NAMALWA (cell line): ENCODE measurements around the gene INTS6.
A peak's percentile ranks its signal among the peaks of the same experiment; 100 is the strongest.

Source experiments
- DNase-seq: peaks from one replicate; pipeline ENCODE4 v3.0.0-alpha.2; 2015; ENCODE audit warnings: low spot score

Gene INTS6

GRCh38 chr13:51452361-51453206 is at the start of gene INTS6:
Gene INTS6, minus strand, starts transcription at chr13:51453036. Its CDS starts 511 bp downstream, at chr13:51452525.
- DNase-seq = peak; percentile 99

- no peak for DNase-seq
Measured at GRCh38 chr13:51502153-51502651, 49.4 kb upstream of the INTS6 start.

- no peak for DNase-seq
Measured at GRCh38 chr13:51501592-51502152, 48.8 kb upstream of the INTS6 start.

- no peak for DNase-seq
Measured at GRCh38 chr13:51501096-51501495, 48.3 kb upstream of the INTS6 start.

- DNase-seq = no peak
Measured at GRCh38 chr13:51500687-51501086, 47.9 kb upstream of the INTS6 start.

GRCh38 chr13:51499841-51500240 is 47.0 kb upstream of the INTS6 start:
- DNase-seq = no peak

GRCh38 chr13:51495316-51495715 is 42.5 kb upstream of the INTS6 start:
- no peak for DNase-seq

GRCh38 chr13:51494156-51494555 is 41.3 kb upstream of the INTS6 start:
- DNase-seq = no peak

GRCh38 chr13:51488212-51488611 is 35.4 kb upstream of the INTS6 start:
- DNase-seq = no peak

GRCh38 chr13:51481656-51482055 is 28.8 kb upstream of the INTS6 start:
- no peak for DNase-seq

GRCh38 chr13:51479199-51479523 is 26.3 kb upstream of the INTS6 start:
- no peak for DNase-seq

GRCh38 chr13:51478418-51479198 is 25.8 kb upstream of the INTS6 start:
- no peak for DNase-seq

- DNase-seq = no peak
Measured at GRCh38 chr13:51477653-51478324, 25.0 kb upstream of the INTS6 start.

- no peak for DNase-seq
Measured at GRCh38 chr13:51477149-51477548, 24.3 kb upstream of the INTS6 start.

GRCh38 chr13:51475727-51476501 is 23.1 kb upstream of the INTS6 start:
- no peak for DNase-seq

- no peak for DNase-seq
Measured at GRCh38 chr13:51469790-51470189, 17.0 kb upstream of the INTS6 start.

GRCh38 chr13:51467730-51468129 is 14.9 kb upstream of the INTS6 start:
- DNase-seq = no peak

GRCh38 chr13:51465124-51465523 is 12.3 kb upstream of the INTS6 start:
- no peak for DNase-seq

GRCh38 chr13:51457086-51457815 is 4.4 kb upstream of the INTS6 start:
- no peak for DNase-seq

GRCh38 chr13:51456510-51456909 is 3.7 kb upstream of the INTS6 start:
- DNase-seq = no peak

GRCh38 chr13:51455532-51455931 is 2.7 kb upstream of the INTS6 start:
- DNase-seq = no peak
